OCI-LY7 (cell line): Measurements from ENCODE around the gene MTMR2.
A peak's percentile ranks its signal among the peaks of the same experiment; 100 is the strongest.

ENCODE experiments used
- EZH2phosphoT487 ChIP-seq: fragments of 200-600 bp; sonication (generic); IDR thresholded peaks from 2 replicates; pipeline ENCODE4 v1.6.1; 2018; ENCODE audit warnings: low read depth, borderline replicate concordance, mild to moderate bottlenecking, mixed run types, antibody characterized with exemption, low read length, moderate library complexity, mixed read lengths
- TF ChIP-seq, protein P1 (sequence below): fragments of 200-600 bp; sonication (generic); conservative IDR thresholded peaks from 2 replicates; pipeline ENCODE4 v1.5.1; 2014; ENCODE audit warnings: mild to moderate bottlenecking, antibody characterized with exemption, low read length, moderate library complexity, mixed read lengths

DNA sequence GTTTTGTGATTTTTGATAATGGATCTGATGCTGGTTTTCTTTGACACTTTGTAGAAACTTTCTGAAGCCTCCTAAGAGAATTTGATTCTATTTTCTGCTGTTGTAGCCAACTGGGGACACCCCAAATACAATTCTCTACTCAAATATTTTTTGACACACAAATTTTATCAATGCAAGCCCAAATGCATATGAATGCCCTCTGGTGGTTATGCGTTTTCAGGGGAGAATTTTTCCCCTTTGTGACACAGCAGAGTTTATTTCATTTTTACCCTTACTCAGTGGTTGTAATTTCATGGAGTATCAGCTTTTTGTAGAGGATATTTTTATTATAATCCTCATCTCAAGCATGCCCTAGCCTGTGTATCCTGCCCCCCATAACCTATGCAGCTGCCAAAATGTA lies 44.7 kb upstream of the MTMR2 start:
- TF ChIP-seq, protein P1, sequence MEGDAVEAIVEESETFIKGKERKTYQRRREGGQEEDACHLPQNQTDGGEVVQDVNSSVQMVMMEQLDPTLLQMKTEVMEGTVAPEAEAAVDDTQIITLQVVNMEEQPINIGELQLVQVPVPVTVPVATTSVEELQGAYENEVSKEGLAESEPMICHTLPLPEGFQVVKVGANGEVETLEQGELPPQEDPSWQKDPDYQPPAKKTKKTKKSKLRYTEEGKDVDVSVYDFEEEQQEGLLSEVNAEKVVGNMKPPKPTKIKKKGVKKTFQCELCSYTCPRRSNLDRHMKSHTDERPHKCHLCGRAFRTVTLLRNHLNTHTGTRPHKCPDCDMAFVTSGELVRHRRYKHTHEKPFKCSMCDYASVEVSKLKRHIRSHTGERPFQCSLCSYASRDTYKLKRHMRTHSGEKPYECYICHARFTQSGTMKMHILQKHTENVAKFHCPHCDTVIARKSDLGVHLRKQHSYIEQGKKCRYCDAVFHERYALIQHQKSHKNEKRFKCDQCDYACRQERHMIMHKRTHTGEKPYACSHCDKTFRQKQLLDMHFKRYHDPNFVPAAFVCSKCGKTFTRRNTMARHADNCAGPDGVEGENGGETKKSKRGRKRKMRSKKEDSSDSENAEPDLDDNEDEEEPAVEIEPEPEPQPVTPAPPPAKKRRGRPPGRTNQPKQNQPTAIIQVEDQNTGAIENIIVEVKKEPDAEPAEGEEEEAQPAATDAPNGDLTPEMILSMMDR = peak; percentile 63
- TF ChIP-seq EZH2phosphoT487 = no peak
